HG03571 (cell line): ENCODE results near the gene FBXL15.
"Not testable (repeated sequence)": the region's sequence is repeated elsewhere in the genome, so short reads cannot be mapped to it uniquely, and the experiment has no call there.

ENCODE experiments used
- ATAC-seq: cut with Tn5 transposase; IDR thresholded peaks from one replicate; pipeline ENCODE4 v1.9.1; 2021; ENCODE audit not compliant: unreplicated experiment

FBXL15 gene

GRCh38 chr10:102452672-102453340 lies 32.2 kb downstream of the FBXL15 start:
- no peak for ATAC-seq

- ATAC-seq, result no peak
Observed at GRCh38 chr10:102453502-102453901, 32.9 kb downstream of the FBXL15 start.

DNA sequence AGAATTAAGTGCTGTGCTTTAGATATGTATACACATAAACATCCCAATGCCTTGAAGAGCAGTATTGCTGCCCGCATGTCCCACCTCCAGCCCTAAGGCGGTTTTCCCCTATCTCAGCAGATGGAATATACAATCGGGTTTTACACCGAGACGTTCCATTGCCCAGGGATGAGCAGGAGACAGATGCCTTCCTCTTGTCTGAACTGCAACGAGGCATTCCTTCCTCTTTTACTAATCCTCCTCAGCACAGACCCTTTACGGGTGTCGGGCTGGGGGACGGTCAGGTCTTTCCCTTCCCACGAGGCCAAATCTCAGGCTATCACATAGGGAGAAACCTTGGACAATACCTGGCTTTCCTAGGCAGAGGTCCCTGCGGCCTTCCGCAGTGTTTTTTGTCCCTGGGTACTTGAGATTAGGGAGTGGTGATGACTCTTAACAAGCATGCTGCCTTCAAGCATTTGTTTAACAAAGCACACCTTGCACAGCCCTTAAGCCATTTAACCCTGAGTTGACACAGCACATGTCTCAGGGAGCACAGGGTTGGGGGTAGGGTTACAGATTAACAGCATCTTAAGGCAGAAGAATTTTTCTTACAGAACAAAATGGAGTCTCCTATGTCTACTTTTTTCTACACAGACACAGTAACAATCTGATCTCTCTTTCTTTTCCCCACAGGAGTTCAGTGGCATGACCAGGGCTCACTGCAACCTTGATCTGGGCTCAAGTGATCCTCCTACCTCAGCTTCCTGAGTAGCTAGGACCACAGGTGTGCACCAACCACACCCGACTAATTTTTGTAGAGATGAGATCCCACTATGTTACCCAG lies 34.2 kb downstream of the FBXL15 start:
- ATAC-seq, result not testable (repeated sequence)

- ATAC-seq, result no peak
Observed at GRCh38 chr10:102455893-102456471, 35.3 kb downstream of the FBXL15 start.

- ATAC-seq, result no peak
Observed at GRCh38 chr10:102457591-102458150, 37.0 kb downstream of the FBXL15 start.

DNA sequence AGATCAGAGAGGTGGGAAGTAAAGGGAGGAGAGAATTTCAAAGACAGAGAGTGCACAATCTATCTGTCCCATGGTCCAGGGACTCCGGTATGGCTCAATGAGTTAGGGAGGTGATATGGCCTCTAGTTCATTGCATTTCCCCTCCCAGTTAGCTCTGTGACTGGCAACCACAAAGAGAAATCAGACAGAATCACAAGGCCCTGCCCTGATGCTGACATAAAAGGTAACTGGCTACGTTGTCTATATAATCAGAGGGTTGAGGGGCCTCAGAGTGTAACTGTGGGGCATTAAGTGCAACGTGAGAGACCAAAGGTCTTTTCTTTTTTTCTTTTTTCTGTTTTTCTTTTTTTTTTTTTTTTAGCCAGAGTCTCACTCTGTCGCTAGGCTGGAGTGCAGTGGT lies 38.0 kb downstream of the FBXL15 start:
- no peak for ATAC-seq

- peak; percentile 21 for ATAC-seq
Observed at GRCh38 chr10:102460836-102461186, 40.2 kb downstream of the FBXL15 start.

GRCh38 chr10:102461187-102462054 lies 40.8 kb downstream of the FBXL15 start:
- ATAC-seq, result peak; percentile 80

GRCh38 chr10:102462512-102463054 lies 41.9 kb downstream of the FBXL15 start:
- ATAC-seq, result no peak

DNA sequence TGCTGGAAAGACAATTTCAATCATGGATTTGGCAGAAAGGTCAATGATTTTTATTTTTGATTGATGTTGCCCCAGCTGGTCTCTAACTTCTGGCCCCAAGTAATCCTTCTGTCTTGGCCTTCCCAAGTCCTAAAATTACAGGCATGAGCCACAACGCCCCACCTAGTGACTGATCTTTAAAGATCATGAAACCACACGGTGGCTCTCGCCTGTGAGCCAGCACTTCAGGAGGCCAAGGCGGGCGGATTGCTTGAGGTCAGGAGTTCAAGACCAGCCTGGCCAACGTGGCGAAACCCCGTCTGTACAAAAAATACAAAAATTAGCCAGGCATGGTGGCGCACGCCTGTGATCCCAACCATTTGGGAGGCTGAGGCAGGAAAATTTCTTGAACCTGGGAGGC lies 43.3 kb downstream of the FBXL15 start:
- no peak for ATAC-seq

- no peak for ATAC-seq
Observed at GRCh38 chr10:102465466-102465865, 44.8 kb downstream of the FBXL15 start.

- no peak for ATAC-seq
Observed at GRCh38 chr10:102467318-102467717, 46.7 kb downstream of the FBXL15 start.

- ATAC-seq, result no peak
Observed at GRCh38 chr10:102467971-102468438, 47.4 kb downstream of the FBXL15 start.

DNA sequence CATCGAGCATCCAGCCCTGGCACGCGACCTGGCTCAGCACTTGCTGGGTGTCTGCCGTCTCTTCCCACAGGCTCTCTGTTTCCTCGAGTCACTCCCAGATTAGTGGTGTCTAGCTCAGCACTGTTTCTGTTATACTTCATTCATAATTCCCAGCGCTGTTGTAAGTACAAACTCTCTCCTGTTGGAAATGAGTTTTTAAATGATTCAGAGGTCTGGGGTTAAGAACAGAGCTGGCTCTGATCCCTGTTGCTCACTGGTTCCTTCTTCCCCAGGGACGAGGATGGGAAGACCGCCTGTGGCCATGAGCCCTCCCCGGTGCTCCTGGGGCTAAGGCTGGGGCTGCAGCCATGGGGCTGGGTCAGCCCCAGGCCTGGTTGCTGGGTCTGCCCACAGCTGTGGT lies 48.0 kb downstream of the FBXL15 start:
- ATAC-seq, result no peak

GRCh38 chr10:102470579-102471546 lies 50.2 kb downstream of the FBXL15 start:
- ATAC-seq, result no peak
